HCT116 (cell line): ENCODE measurements around the gene RAB37.

Experiments
- ELF1 ChIP-seq: IDR thresholded peaks from 2 replicates; pipeline ENCODE4 v1.6.1; 2012; ENCODE audit warnings: low read depth, borderline replicate concordance
- EZH2 ChIP-seq: fragments of 200-600 bp; sonication (generic); IDR thresholded peaks from 2 replicates; pipeline ENCODE4 v1.6.1; 2017; ENCODE audit warnings: antibody characterized with exemption, mixed run types
- POLR2A ChIP-seq: IDR thresholded peaks from 2 replicates; pipeline ENCODE4 v1.7.0; 2011; ENCODE audit warnings: borderline replicate concordance; ENCODE audit not compliant: insufficient read depth, insufficient read length; ENCODE audit errors: extremely low read depth
- POLR2AphosphoS5 ChIP-seq: IDR thresholded peaks from 2 replicates; pipeline ENCODE4 v1.6.1; 2011; ENCODE audit warnings: mild to moderate bottlenecking, low read depth, low read length, moderate library complexity
- RAD21 ChIP-seq: IDR thresholded peaks from 2 replicates; pipeline ENCODE4 v1.6.1; 2012; ENCODE audit warnings: low read depth, mild to moderate bottlenecking
- SP1 ChIP-seq: IDR thresholded peaks from 2 replicates; pipeline ENCODE4 v1.6.1; 2012; ENCODE audit warnings: low read depth
- TCF7L2 ChIP-seq: IDR thresholded peaks from 2 replicates; pipeline ENCODE4 v1.7.0; 2011; ENCODE audit warnings: borderline replicate concordance, inconsistent platforms; ENCODE audit not compliant: insufficient read depth, insufficient read length; ENCODE audit errors: extremely low read depth
- YY1 ChIP-seq: IDR thresholded peaks from 2 replicates; pipeline ENCODE4 v1.6.1; 2011; ENCODE audit warnings: low read length, low read depth, moderate library complexity, mild to moderate bottlenecking; ENCODE audit not compliant: insufficient replicate concordance; ENCODE audit errors: extremely low read depth
- ZFX ChIP-seq: fragments of 450-650 bp; IDR thresholded peaks from 2 replicates; pipeline ENCODE4 v1.6.1; 2017
- TF ChIP-seq, protein P1 (sequence below): IDR thresholded peaks from 2 replicates; pipeline ENCODE4 v1.6.1; 2012; ENCODE audit warnings: low read depth
- TF ChIP-seq, protein P2 (sequence below), 3 experiments: fragments of 200-600 bp in 1 of 3; sonication (generic) in 1 of 3; IDR thresholded peaks in 2 of 3; conservative IDR thresholded peaks in 1 of 3; 2 replicates each; pipeline ENCODE4 v1.5.1; 2012 to 2017; ENCODE audit warnings: low read depth in 2 of 3, low read length in 2 of 3, antibody characterized with exemption in 1 of 3, borderline replicate concordance in 1 of 3, control low read depth in 1 of 3, mild to moderate bottlenecking in 1 of 3, mixed read lengths in 1 of 3, mixed run types in 1 of 3, moderate library complexity in 1 of 3; ENCODE audit not compliant: insufficient read depth in 1 of 3
- TF ChIP-seq, protein P3 (sequence below): IDR thresholded peaks from 2 replicates; pipeline ENCODE4 v1.6.1; 2012

DNA sequence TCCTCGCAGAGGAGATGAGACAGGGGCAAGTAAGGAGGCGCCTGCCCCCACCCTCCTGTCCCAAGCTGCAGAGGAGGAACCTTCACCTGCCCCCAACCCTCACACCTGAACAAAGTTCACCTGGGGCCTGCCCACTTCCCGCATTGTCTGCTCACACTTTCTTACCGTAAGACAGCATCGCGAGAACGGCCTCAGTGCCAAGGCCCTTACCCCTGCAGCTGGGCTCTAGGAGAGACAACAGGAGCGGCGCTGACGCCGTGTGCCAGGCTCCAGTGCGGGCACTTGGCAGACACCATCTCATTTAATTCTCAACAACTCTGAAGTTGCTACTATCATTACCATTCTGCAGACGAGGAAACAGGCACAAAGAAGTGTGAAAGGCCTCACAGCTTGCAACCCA is 35.0 kb downstream of the RAB37 start:
- TF ChIP-seq, protein P1, sequence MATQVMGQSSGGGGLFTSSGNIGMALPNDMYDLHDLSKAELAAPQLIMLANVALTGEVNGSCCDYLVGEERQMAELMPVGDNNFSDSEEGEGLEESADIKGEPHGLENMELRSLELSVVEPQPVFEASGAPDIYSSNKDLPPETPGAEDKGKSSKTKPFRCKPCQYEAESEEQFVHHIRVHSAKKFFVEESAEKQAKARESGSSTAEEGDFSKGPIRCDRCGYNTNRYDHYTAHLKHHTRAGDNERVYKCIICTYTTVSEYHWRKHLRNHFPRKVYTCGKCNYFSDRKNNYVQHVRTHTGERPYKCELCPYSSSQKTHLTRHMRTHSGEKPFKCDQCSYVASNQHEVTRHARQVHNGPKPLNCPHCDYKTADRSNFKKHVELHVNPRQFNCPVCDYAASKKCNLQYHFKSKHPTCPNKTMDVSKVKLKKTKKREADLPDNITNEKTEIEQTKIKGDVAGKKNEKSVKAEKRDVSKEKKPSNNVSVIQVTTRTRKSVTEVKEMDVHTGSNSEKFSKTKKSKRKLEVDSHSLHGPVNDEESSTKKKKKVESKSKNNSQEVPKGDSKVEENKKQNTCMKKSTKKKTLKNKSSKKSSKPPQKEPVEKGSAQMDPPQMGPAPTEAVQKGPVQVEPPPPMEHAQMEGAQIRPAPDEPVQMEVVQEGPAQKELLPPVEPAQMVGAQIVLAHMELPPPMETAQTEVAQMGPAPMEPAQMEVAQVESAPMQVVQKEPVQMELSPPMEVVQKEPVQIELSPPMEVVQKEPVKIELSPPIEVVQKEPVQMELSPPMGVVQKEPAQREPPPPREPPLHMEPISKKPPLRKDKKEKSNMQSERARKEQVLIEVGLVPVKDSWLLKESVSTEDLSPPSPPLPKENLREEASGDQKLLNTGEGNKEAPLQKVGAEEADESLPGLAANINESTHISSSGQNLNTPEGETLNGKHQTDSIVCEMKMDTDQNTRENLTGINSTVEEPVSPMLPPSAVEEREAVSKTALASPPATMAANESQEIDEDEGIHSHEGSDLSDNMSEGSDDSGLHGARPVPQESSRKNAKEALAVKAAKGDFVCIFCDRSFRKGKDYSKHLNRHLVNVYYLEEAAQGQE: no peak
- TF ChIP-seq, protein P2, sequence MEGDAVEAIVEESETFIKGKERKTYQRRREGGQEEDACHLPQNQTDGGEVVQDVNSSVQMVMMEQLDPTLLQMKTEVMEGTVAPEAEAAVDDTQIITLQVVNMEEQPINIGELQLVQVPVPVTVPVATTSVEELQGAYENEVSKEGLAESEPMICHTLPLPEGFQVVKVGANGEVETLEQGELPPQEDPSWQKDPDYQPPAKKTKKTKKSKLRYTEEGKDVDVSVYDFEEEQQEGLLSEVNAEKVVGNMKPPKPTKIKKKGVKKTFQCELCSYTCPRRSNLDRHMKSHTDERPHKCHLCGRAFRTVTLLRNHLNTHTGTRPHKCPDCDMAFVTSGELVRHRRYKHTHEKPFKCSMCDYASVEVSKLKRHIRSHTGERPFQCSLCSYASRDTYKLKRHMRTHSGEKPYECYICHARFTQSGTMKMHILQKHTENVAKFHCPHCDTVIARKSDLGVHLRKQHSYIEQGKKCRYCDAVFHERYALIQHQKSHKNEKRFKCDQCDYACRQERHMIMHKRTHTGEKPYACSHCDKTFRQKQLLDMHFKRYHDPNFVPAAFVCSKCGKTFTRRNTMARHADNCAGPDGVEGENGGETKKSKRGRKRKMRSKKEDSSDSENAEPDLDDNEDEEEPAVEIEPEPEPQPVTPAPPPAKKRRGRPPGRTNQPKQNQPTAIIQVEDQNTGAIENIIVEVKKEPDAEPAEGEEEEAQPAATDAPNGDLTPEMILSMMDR (IDR thresholded peaks at IDR 0.05 in 2 of 3, conservative IDR thresholded peaks at IDR 0.05 in 1 of 3; ENCODE audit: borderline replicate concordance in 1 of 3, insufficient read depth in 1 of 3, low read depth in 2 of 3, low read length in 2 of 3): no peak
- no peak for TF ChIP-seq TCF7L2
- no peak for TF ChIP-seq YY1
- TF ChIP-seq POLR2A: no peak
- TF ChIP-seq ZFX: no peak
- no peak for TF ChIP-seq RAD21
- no peak for TF ChIP-seq POLR2AphosphoS5
- no peak for TF ChIP-seq EZH2
- TF ChIP-seq, protein P3, sequence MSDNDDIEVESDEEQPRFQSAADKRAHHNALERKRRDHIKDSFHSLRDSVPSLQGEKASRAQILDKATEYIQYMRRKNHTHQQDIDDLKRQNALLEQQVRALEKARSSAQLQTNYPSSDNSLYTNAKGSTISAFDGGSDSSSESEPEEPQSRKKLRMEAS: no peak
- TF ChIP-seq SP1: no peak
- no peak for TF ChIP-seq ELF1
